SU-DHL-6 (cell line): Measurements from ENCODE around the gene MAP1B.

ENCODE experiments used
- EZH2phosphoT487 ChIP-seq: fragments of 200-600 bp; sonication (generic), shearing (Covaris generic); conservative IDR thresholded peaks from 2 replicates; pipeline ENCODE4 v1.6.1; 2018; ENCODE audit warnings: mild to moderate bottlenecking, antibody characterized with exemption, low read length, moderate library complexity, mixed read lengths
- TF ChIP-seq, protein P1 (sequence below): fragments of 200-600 bp; sonication (generic); IDR thresholded peaks from one replicate; pipeline ENCODE4 v1.5.1; 2017; ENCODE audit warnings: antibody characterized with exemption, mild to moderate bottlenecking, low read length, moderate library complexity; ENCODE audit not compliant: insufficient read depth, poor library complexity, severe bottlenecking

GRCh38 chr5:72203251-72203845 is 96.1 kb downstream of the MAP1B start:
- TF ChIP-seq, protein P1, sequence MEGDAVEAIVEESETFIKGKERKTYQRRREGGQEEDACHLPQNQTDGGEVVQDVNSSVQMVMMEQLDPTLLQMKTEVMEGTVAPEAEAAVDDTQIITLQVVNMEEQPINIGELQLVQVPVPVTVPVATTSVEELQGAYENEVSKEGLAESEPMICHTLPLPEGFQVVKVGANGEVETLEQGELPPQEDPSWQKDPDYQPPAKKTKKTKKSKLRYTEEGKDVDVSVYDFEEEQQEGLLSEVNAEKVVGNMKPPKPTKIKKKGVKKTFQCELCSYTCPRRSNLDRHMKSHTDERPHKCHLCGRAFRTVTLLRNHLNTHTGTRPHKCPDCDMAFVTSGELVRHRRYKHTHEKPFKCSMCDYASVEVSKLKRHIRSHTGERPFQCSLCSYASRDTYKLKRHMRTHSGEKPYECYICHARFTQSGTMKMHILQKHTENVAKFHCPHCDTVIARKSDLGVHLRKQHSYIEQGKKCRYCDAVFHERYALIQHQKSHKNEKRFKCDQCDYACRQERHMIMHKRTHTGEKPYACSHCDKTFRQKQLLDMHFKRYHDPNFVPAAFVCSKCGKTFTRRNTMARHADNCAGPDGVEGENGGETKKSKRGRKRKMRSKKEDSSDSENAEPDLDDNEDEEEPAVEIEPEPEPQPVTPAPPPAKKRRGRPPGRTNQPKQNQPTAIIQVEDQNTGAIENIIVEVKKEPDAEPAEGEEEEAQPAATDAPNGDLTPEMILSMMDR, result no peak
- TF ChIP-seq EZH2phosphoT487, result no peak
